Measurements from ENCODE around the gene FAM107B. TPM values are rescaled to one million over a fixed set of nuclear protein-coding genes. Genes with fewer than 3 reads are reported as not detected.

The FAM107B gene
- total and polyA plus RNA-seq, 10 of the 15 experiments (the other 5 are each of a cell fraction or from before 2014, with no cell fraction given) = 22.9 to 162 (median 86.6) TPM

GRCh38 chr10:14698829-14699170, 75.9 kb downstream of the FAM107B start:
- H2AFZ ChIP-seq (ENCODE audit: control insufficient read depth, low read depth, low read length) = no peak overlapping the region
- H3K9me3 ChIP-seq (replicated peaks; ENCODE audit: control insufficient read depth, insufficient read depth, low read length) = no peaks in the 10 kb centered on the region; the same call in 2 of the 3 replicates
- FAIRE-seq (no peak), ATAC-seq (peak; percentile 83), DNase-seq (ENCODE audit: low read depth, low spot score) (no peak)
- H3K4me2 ChIP-seq (ENCODE audit: control insufficient read depth, insufficient read depth) = peak overlapping the region; percentile 30; the same call in 1 of the 2 replicates
- TF ChIP-seq ZBED1 (IDR thresholded peaks at IDR 0.05; ENCODE audit: borderline replicate concordance) = peak; percentile 52; the same call in 1 of the 2 replicates
- TF ChIP-seq RCOR1 (conservative IDR thresholded peaks at IDR 0.05; ENCODE audit: low read depth, low read length) = no peak
- TF ChIP-seq BHLHE40 (IDR thresholded peaks at IDR 0.05; ENCODE audit: borderline replicate concordance in 1 of 2, low read depth in 2 of 2, low read length in 1 of 2) = peak in 1 of 2 experiments; percentile 36; a peak in 2 of 4 replicates
- peak; percentile 36; the same call in 1 of the 2 replicates for TF ChIP-seq RAD51 (IDR thresholded peaks at IDR 0.05)
- TF ChIP-seq KDM1A (IDR thresholded peaks at IDR 0.05; ENCODE audit: borderline replicate concordance) = no peak
- TF ChIP-seq GABPA (IDR thresholded peaks at IDR 0.05; ENCODE audit: low read depth) = no peak
- TF ChIP-seq NFIC (IDR thresholded peaks at IDR 0.05; ENCODE audit: low read depth, low read length) = 0 out of 2 replicates have a peak, but pooled peaks have one; percentile 6
- H3K27me3 ChIP-seq (replicated peaks in 1 of 2; ENCODE audit: control insufficient read depth in 2 of 2, insufficient read depth in 2 of 2, low read length in 1 of 2) = no peaks in the 10 kb centered on the region
- no peaks in the 10 kb centered on the region for H4K20me1 ChIP-seq (ENCODE audit: control insufficient read depth, insufficient read depth)
- H3K9ac ChIP-seq (ENCODE audit: control insufficient read depth, insufficient read depth, low read length) = no peak overlapping the region
- no peaks in the 10 kb centered on the region for H3K36me3 ChIP-seq (ENCODE audit: control insufficient read depth in 2 of 2, insufficient read depth in 2 of 2, low read length in 1 of 2)
- CTCF ChIA-PET = no interaction called here
- SMC1A ChIA-PET (ENCODE audit: uncharacterized antibody, unreplicated experiment) = interaction anchor here (2.5 kb wide), 1 partner anchor 10 kb away, joined by 9 read pairs; no protein-coding TSS in a partner anchor
- no peak overlapping the region for H3K4me3 ChIP-seq
- H3K4me1 ChIP-seq (ENCODE audit: control insufficient read depth, insufficient read depth, low read length) = peaks cover 5% of the 10 kb centered on the region; the same call in 1 of the 2 replicates
- no peak overlapping the region for H3K27ac ChIP-seq (ENCODE audit: control insufficient read depth, insufficient read depth)
- intact Hi-C loops (cut with micrococcal nuclease; ENCODE audit: unreplicated experiment) (no loop called here), in situ Hi-C loops (cut with MboI) (no loop called here)
- WGBS (ENCODE audit: insufficient coverage, insufficient replicate concordance, low lambda C conversion rate, missing lambda C conversion rate) = 4% methylated on average over 3 of the region's 3 CpGs
- H3K79me2 ChIP-seq (ENCODE audit: control insufficient read depth, insufficient read depth, low read length) = no peaks in the 10 kb centered on the region
- no TSS peak for BruUV-seq (replicated peaks)
- RAD21 ChIA-PET (ENCODE audit: unreplicated experiment) = no interaction called here
- POLR2A ChIA-PET = no interaction called here

DNA sequence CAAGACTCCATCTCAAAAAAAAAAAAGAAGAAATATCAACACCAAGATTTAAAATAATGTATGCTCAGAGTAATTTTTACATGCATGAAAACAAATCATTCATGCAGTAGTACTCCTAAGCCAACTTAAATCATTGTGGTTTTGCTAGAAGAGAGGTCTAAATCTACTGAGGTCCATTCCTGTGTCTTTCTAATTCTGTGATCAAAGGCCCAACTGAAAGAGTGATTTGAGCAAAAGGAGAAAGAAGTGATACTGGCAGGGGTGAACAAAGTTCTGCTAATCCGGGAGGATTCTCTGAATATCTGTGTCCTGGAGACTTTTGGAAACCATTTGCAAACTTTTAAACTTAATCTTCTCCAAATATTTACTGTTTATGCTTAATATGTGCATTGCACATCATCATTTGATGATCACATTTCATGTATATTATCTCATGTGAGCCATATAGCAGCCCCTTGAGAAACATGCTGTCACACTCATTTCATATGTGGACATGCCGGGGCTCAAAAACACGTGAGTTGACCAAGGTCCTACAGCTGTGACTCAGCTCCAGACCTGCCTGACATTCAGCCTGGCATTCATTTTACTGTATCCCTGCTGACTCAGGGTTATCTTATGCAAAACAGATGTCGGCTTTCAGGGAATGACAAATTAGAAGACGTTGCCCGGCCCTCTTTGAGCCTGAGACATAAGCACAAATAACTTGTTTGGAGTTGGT, 76.4 kb downstream of the FAM107B start:
- ChIA-PET POLR2A (no interaction called here), RAD21 (ENCODE audit: unreplicated experiment) (no interaction called here), SMC1A (ENCODE audit: uncharacterized antibody, unreplicated experiment) (no interaction called here), CTCF (no interaction called here)
- ATAC-seq = peak; percentile 85
- FAIRE-seq = no peak
- Histone ChIP-seq H3K4me1 (ENCODE audit: control insufficient read depth, insufficient read depth, low read length) (peaks cover 5% of the 10 kb centered on the region; the same call in 1 of the 2 replicates), H2AFZ (ENCODE audit: control insufficient read depth, low read depth, low read length) (no peak overlapping the region), H3K9ac (ENCODE audit: control insufficient read depth, insufficient read depth, low read length) (no peak overlapping the region), H3K79me2 (ENCODE audit: control insufficient read depth, insufficient read depth, low read length) (no peaks in the 10 kb centered on the region), H3K4me2 (ENCODE audit: control insufficient read depth, insufficient read depth) (peak overlapping the region; percentile 30; the same call in 1 of the 2 replicates), H3K9me3 (replicated peaks; ENCODE audit: control insufficient read depth, insufficient read depth, low read length) (no peaks in the 10 kb centered on the region; the same call in 2 of the 3 replicates), H3K27me3 (replicated peaks in 1 of 2; ENCODE audit: control insufficient read depth in 2 of 2, insufficient read depth in 2 of 2, low read length in 1 of 2) (no peaks in the 10 kb centered on the region), H4K20me1 (ENCODE audit: control insufficient read depth, insufficient read depth) (no peaks in the 10 kb centered on the region), H3K27ac (ENCODE audit: control insufficient read depth, insufficient read depth) (no peak overlapping the region), H3K36me3 (ENCODE audit: control insufficient read depth in 2 of 2, insufficient read depth in 2 of 2, low read length in 1 of 2) (no peaks in the 10 kb centered on the region), H3K4me3 (no peak overlapping the region)
- in situ Hi-C loops (cut with MboI) (no loop called here), intact Hi-C loops (cut with micrococcal nuclease; ENCODE audit: unreplicated experiment) (no loop called here)
- WGBS (ENCODE audit: insufficient coverage, insufficient replicate concordance, low lambda C conversion rate, missing lambda C conversion rate) = 9% methylated on average over 6 of the region's 6 CpGs
- no peak for DNase-seq (ENCODE audit: low read depth, low spot score)
- no TSS peak for BruUV-seq (replicated peaks)
- TF ChIP-seq CBX3 (IDR thresholded peaks at IDR 0.05; ENCODE audit: borderline replicate concordance, low read depth) (no peak), NFIC (IDR thresholded peaks at IDR 0.05; ENCODE audit: low read depth, low read length) (peak; percentile 30; the same call in 1 of the 2 replicates), RUNX3 (IDR thresholded peaks at IDR 0.05; ENCODE audit: low read length) (no peak; the same call in 1 of the 2 replicates), YY1 (IDR thresholded peaks at IDR 0.05; ENCODE audit: low read depth, low read length) (0 out of 2 replicates have a peak, but pooled peaks have one; percentile 18), TARDBP (IDR thresholded peaks at IDR 0.05; ENCODE audit: borderline replicate concordance) (no peak), BHLHE40 (IDR thresholded peaks at IDR 0.05; ENCODE audit: borderline replicate concordance in 1 of 2, low read depth in 2 of 2, low read length in 1 of 2) (peak in 1 of 2 experiments; percentile 68; a peak in 3 of 4 replicates), ZSCAN29 (IDR thresholded peaks at IDR 0.05) (no peak)
- TF ChIP-seq, protein P1, sequence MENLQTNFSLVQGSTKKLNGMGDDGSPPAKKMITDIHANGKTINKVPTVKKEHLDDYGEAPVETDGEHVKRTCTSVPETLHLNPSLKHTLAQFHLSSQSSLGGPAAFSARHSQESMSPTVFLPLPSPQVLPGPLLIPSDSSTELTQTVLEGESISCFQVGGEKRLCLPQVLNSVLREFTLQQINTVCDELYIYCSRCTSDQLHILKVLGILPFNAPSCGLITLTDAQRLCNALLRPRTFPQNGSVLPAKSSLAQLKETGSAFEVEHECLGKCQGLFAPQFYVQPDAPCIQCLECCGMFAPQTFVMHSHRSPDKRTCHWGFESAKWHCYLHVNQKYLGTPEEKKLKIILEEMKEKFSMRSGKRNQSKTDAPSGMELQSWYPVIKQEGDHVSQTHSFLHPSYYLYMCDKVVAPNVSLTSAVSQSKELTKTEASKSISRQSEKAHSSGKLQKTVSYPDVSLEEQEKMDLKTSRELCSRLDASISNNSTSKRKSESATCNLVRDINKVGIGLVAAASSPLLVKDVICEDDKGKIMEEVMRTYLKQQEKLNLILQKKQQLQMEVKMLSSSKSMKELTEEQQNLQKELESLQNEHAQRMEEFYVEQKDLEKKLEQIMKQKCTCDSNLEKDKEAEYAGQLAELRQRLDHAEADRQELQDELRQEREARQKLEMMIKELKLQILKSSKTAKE (IDR thresholded peaks at IDR 0.05; ENCODE audit: low read depth, poor library complexity, severe bottlenecking) = no peak

Data from GM12878 (cell line).